GM23338 (cell line): ENCODE measurements around the gene ISCU. TPM values are rescaled to one million over a fixed set of nuclear protein-coding genes. Genes with fewer than 3 reads are reported as not detected.

Experiments used
- ATAC-seq: fragments of 200-7000 bp; cut with Tn5 transposase; 3 replicates; pipeline ENCODE4 v1.9.1; 2020
- DNase-seq: peaks from one replicate; pipeline ENCODE4 v3.0.0-alpha.2; 2015; ENCODE audit warnings: low spot score
- H2AFZ ChIP-seq: fragments of 200-600 bp; sonication (generic); 2 replicates; pipeline ENCODE4 v1.8.0; 2016; ENCODE audit warnings: antibody characterized with exemption, mild to moderate bottlenecking, moderate library complexity
- H3F3A ChIP-seq: fragments of 200-600 bp; sonication (generic); replicated peaks from 2 replicates; pipeline ENCODE4 v1.8.0; 2017; ENCODE audit warnings: antibody characterized with exemption, mixed run types, low read depth
- H3K27ac ChIP-seq: fragments of 200-600 bp; sonication (generic); 2 replicates; pipeline ENCODE4 v1.6.1; 2016; ENCODE audit warnings: low read depth
- H3K27me3 ChIP-seq: fragments of 200-600 bp; sonication (generic); 2 replicates; pipeline ENCODE4 v1.8.0; 2016; ENCODE audit warnings: mild to moderate bottlenecking, mixed run types, moderate library complexity; ENCODE audit not compliant: insufficient read depth
- H3K36me3 ChIP-seq: fragments of 200-600 bp; sonication (generic); 2 replicates; pipeline ENCODE4 v1.8.0; 2016; ENCODE audit warnings: mild to moderate bottlenecking; ENCODE audit not compliant: insufficient read depth
- H3K4me1 ChIP-seq: fragments of 200-600 bp; sonication (generic); 2 replicates; pipeline ENCODE4 v1.8.0; 2016; ENCODE audit warnings: mild to moderate bottlenecking, moderate library complexity; ENCODE audit not compliant: insufficient read depth
- H3K4me2 ChIP-seq: fragments of 200-600 bp; sonication (generic); 2 replicates; pipeline ENCODE4 v1.7.1; 2017; ENCODE audit warnings: mixed run types
- H3K4me3 ChIP-seq: fragments of 200-600 bp; sonication (generic); 2 replicates; pipeline ENCODE4 v1.6.1; 2016; ENCODE audit warnings: mixed run types
- H3K79me2 ChIP-seq: fragments of 200-600 bp; sonication (generic); replicated peaks from 2 replicates; pipeline ENCODE4 v1.8.0; 2017; ENCODE audit warnings: mild to moderate bottlenecking; ENCODE audit not compliant: insufficient read depth
- H3K9me2 ChIP-seq: fragments of 200-600 bp; sonication (generic); 2 replicates; pipeline ENCODE4 v1.8.0; 2017; ENCODE audit not compliant: insufficient read depth
- H4K20me1 ChIP-seq: fragments of 200-600 bp; sonication (generic); replicated peaks from 2 replicates; pipeline ENCODE4 v1.8.0; 2017; ENCODE audit warnings: mild to moderate bottlenecking; ENCODE audit not compliant: insufficient read depth
- H3K27ac Mint-ChIP-seq: 2 replicates; pipeline ENCODE4 v1.8.0; 2020; ENCODE audit warnings: inconsistent platforms, mild to moderate bottlenecking, moderate library complexity, mixed read lengths
- H3K27me3 Mint-ChIP-seq: 3 replicates; pipeline ENCODE4 v1.8.0; 2022; ENCODE audit warnings: low read depth, mild to moderate bottlenecking, moderate library complexity, mixed read lengths, inconsistent platforms; ENCODE audit not compliant: insufficient read depth, poor library complexity
- H3K36me3 Mint-ChIP-seq: 3 replicates; pipeline ENCODE4 v1.8.0; 2021; ENCODE audit warnings: low read depth, mild to moderate bottlenecking, inconsistent platforms, moderate library complexity, mixed read lengths
- H3K4me1 Mint-ChIP-seq: 3 replicates; pipeline ENCODE4 v1.8.0; 2020; ENCODE audit warnings: mild to moderate bottlenecking, inconsistent platforms, mixed read lengths
- H3K4me3 Mint-ChIP-seq: 3 replicates; pipeline ENCODE4 v1.8.0; 2021; ENCODE audit warnings: moderate library complexity, mild to moderate bottlenecking, inconsistent platforms, mixed read lengths
- H3K9me3 Mint-ChIP-seq: 3 replicates; pipeline ENCODE4 v1.8.0; 2020; ENCODE audit warnings: moderate library complexity, mild to moderate bottlenecking, inconsistent platforms, mixed read lengths
- CREB1 ChIP-seq: fragments of 250-450 bp; sonication (Bioruptor Pico); IDR thresholded peaks from 2 replicates; pipeline ENCODE4 v1.5.0; 2020; ENCODE audit warnings: low read depth, mild to moderate bottlenecking, moderate library complexity
- ETS1 ChIP-seq: IDR thresholded peaks from 2 replicates; pipeline ENCODE4 v1.6.1; 2016; ENCODE audit warnings: antibody characterized with exemption
- NANOG ChIP-seq: IDR thresholded peaks from 2 replicates; pipeline ENCODE4 v1.6.1; 2016; ENCODE audit warnings: antibody characterized with exemption, borderline replicate concordance
- REST ChIP-seq: IDR thresholded peaks from one replicate; pipeline ENCODE4 v1.6.1; 2018; ENCODE audit warnings: antibody characterized with exemption; ENCODE audit not compliant: unreplicated experiment
- ZNF462 ChIP-seq: fragments of 250-450 bp; sonication (Bioruptor Pico); IDR thresholded peaks from 2 replicates; pipeline ENCODE4 v1.5.0; 2020; ENCODE audit warnings: mild to moderate bottlenecking, moderate library complexity
- polyA plus RNA-seq: library from polyadenylated mRNA; unstranded; fragments of >200 nt; fragmentation: Nextera tagmentation; extraction: Ambion mirVana; gene quantifications from 2 replicates; pipeline ENCODE4 v1.2.1, GENCODE V29; 2016
- total RNA-seq: library from RNA; depleted of rRNA; stranded (reverse); fragments of >200 nt; shearing (Covaris generic); gene quantifications from 2 replicates; pipeline ENCODE4 v1.2.3, GENCODE V29; 2014

The ISCU gene
- total and polyA plus RNA-seq, 2 experiments from 2014 or later: 123 to 129 TPM

GRCh38 chr12:108565976-108566375 is 3.6 kb downstream of the ISCU start:
- Histone ChIP-seq H3K79me2 (peaks cover 19% of the 10 kb centered on the region), H3K27me3 (no peaks in the 10 kb centered on the region), H3K4me3 (no peak overlapping the region), H3K9me2 (no peaks in the 10 kb centered on the region), H3K4me1 (no peaks in the 10 kb centered on the region), H3F3A (peaks cover 8% of the 10 kb centered on the region; the same call in 1 of the 2 replicates), H3K27ac (no peak overlapping the region), H4K20me1 (peaks cover 7% of the 10 kb centered on the region; the same call in 1 of the 2 replicates), H3K4me2 (no peak overlapping the region), H3K36me3 (peaks cover 50% of the 10 kb centered on the region), H2AFZ (no peak overlapping the region)
- ATAC-seq: no peak
- DNase-seq: no peak
- H3K4me3 Mint-ChIP-seq: no peak overlapping the region
- no peaks in the 10 kb centered on the region for H3K9me3 Mint-ChIP-seq
- H3K36me3 Mint-ChIP-seq: peaks cover 53% of the 10 kb centered on the region
- no peaks in the 10 kb centered on the region for H3K27me3 Mint-ChIP-seq
- H3K27ac Mint-ChIP-seq: no peak overlapping the region
- H3K4me1 Mint-ChIP-seq: no peaks in the 10 kb centered on the region; the same call in 2 of the 3 replicates
- no peak for TF ChIP-seq NANOG
- TF ChIP-seq ZNF462 (CRISPR knock-in tag): no peak

GRCh38 chr12:108566452-108566851 is 4.1 kb downstream of the ISCU start:
- Mint-ChIP-seq H3K27ac (no peak overlapping the region), H3K4me1 (no peaks in the 10 kb centered on the region; the same call in 2 of the 3 replicates), H3K36me3 (peaks cover 53% of the 10 kb centered on the region), H3K9me3 (no peaks in the 10 kb centered on the region), H3K4me3 (no peak overlapping the region), H3K27me3 (no peaks in the 10 kb centered on the region)
- H3K9me2 ChIP-seq: no peaks in the 10 kb centered on the region
- DNase-seq (no peak), ATAC-seq (no peak)
- H3K4me1 ChIP-seq: no peaks in the 10 kb centered on the region
- H3F3A ChIP-seq: peaks cover 8% of the 10 kb centered on the region; the same call in 1 of the 2 replicates
- H3K27me3 ChIP-seq: no peaks in the 10 kb centered on the region
- H3K4me3 ChIP-seq: no peak overlapping the region
- H3K4me2 ChIP-seq: no peak overlapping the region
- peaks cover 50% of the 10 kb centered on the region for H3K36me3 ChIP-seq
- H2AFZ ChIP-seq: no peak overlapping the region
- H4K20me1 ChIP-seq: peaks cover 7% of the 10 kb centered on the region; the same call in 1 of the 2 replicates
- no peak overlapping the region for H3K27ac ChIP-seq
- H3K79me2 ChIP-seq: peaks cover 19% of the 10 kb centered on the region
- TF ChIP-seq REST: no peak
- TF ChIP-seq ETS1: no peak
- no peak for TF ChIP-seq CREB1 (CRISPR knock-in tag)
